Stimulated activated CD4-positive, alpha-beta T cell treated with anti-CD3 and anti-CD28 coated beads, TNF-alpha, amount 100 ng/mL, for 24 hours (primary cell): ENCODE measurements around the gene ERCC3.
A peak's percentile ranks its signal among the peaks of the same experiment; 100 is the strongest.
"Not testable (repeated sequence)": the region's sequence is repeated elsewhere in the genome, so short reads cannot be mapped to it uniquely, and the experiment has no call there.

Experiments
- DNase-seq, 3 experiments: peaks; one replicate each; pipeline ENCODE4 v3.0.0-alpha.2; 2020; ENCODE audit warnings: low read depth in 3 of 3

Gene ERCC3

GRCh38 chr2:127226520-127227263, 67.3 kb downstream of the ERCC3 start:
- peak in 2 of 3 experiments; percentile 14 to 48 for DNase-seq

GRCh38 chr2:127226132-127226519, 67.8 kb downstream of the ERCC3 start:
- DNase-seq = no peak

DNA sequence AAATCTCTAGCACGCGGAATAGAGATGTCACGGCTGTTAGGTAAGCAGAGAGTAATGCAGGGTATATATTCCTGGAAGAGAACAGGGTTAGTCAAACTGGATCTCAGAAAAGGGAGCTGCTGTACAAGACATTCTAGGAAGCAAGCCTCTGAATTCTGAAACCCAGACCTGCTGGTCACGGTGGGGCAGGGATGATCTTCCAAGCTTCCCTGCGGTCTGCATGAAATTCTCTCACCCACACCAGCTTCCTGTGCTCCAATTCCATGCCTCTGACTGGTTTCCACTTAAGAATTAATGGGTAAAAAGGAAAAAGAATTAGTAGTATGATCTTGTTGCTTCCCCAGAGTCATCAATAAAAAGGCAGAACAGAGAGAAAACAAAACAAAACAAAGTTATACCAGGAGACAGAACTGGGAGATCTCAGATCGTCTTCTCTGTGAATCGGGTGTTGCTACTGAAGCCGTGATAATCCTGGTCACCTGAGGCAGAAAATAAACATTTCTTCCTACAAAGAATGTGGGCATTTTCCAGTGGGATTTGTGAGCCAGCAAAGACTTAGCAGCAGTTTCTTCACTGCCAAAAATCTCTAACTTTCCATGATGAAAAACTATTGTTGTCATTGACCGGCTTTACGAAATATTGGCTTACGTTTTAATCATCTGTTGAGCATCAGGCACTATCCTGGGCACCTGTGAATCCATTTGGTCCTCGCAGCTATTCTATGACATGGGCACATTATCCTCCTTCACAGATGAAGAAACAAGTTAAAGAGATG, 68.6 kb downstream of the ERCC3 start:
- no peak for DNase-seq

- DNase-seq = not testable (repeated sequence)
These were observed 69.8 kb downstream of the ERCC3 start for GRCh38 chr2:127224135-127224534.

- no peak for DNase-seq
These were observed 73.0 kb downstream of the ERCC3 start for GRCh38 chr2:127220768-127221527.

- no peak for DNase-seq
These were observed 73.7 kb downstream of the ERCC3 start, which contains the start of gene CYP27C1 for GRCh38 chr2:127220102-127220767. CYP27C1 (minus strand) TSS chr2:127220299; CDS start chr2:127220270, 29 bp downstream.

GRCh38 chr2:127219171-127220070, 74.5 kb downstream of the ERCC3 start:
- DNase-seq = no peak

- DNase-seq = no peak
These were observed 75.2 kb downstream of the ERCC3 start for GRCh38 chr2:127218812-127219170.

DNA sequence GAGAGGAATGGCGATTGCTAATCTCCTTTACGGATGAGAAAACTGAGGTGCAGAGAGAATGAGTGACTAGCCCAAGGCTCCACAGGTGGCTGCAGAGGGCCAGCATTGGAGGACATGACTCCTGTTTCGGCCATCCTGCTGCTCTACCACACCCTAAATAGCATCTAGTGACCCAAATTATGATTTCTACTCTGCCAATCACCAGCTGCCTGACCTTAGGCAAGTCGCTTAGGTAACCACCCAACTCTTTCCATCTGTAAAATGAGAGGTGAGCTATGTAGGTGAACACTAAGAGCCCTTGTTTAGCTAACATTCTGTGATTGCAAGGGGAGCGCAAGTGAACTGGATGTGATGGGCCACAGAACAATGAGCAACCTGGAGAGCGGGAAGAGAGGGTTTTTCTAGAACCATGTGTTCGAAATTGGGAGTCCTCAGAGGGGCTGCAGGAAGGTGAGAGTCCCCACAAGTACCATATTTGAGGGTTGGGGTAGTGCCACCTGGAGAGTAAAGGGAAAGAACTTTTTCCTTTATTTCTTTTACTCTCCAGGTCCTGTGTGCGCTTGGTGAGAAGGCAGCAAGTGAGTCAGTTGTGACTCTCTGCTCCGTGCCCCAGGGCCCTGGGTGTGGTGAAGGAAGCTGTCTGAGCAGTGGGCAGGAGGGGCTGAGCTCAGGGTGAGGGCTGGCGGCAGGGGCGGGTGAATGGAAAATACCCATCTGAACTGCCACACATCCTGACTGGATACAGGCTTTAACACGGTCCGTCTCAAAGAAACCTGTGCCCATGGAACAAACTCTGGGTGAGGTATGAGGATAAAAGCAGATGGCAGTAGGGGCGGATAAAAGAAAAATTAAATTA, 76.2 kb downstream of the ERCC3 start:
- no peak for DNase-seq

GRCh38 chr2:127216593-127216992, 77.4 kb downstream of the ERCC3 start:
- DNase-seq = no peak

DNA sequence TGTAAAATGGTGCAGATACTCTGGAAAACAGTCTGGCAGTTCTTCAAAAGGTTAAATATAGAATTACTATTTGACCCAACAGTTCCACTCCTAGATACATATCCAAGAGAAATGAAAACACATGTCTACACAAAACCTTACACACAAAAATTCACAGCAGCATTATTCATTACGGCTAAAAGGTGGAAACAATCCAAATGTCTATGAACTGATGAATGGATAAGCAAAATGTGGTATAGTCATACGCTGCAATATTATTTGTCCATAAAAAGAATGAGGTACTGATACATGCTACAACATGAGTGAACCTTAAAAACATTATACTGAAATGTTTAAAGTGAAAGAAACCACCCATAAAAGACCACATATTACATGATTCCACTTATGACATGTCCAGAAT, 77.8 kb downstream of the ERCC3 start:
- no peak for DNase-seq

- not testable (repeated sequence) for DNase-seq
These were observed 79.7 kb downstream of the ERCC3 start for GRCh38 chr2:127214201-127214600.

DNA sequence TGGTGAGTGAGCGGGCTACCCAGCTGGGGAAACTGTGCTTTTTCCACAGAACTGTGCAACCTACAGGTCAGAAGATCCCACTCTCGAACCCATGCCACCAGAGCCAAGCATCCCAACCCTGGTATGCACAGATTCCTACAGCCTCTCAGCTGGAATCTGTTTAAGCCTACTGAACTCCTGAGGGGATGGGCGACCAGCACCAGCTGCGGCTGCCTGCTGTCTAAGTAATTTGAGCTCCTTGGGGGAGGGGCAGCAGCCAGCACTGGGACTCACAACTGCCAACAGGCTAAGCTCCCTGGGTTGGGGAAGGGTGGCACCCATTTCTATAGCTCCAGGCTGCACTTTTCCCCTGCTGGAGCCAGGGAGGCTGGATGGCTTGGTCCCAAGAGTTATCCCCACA, 85.6 kb downstream of the ERCC3 start:
- DNase-seq = no peak
